Testis (tissue), 3 donors: ENCODE data around the gene LRRN4CL. TPM values are rescaled to one million over a fixed set of nuclear protein-coding genes. Genes with fewer than 3 reads are reported as not detected.

Experiments used
- DNase-seq: peaks from one replicate; pipeline ENCODE4 v3.0.0-alpha.2; 2019
- H3K27ac ChIP-seq, 2 donors: fragments of 200-600 bp; sonication (generic); one replicate each; pipeline ENCODE4 v1.5.1; 2019
- H3K27me3 ChIP-seq: fragments of 200-600 bp; sonication (generic); one replicate; pipeline ENCODE4 v1.5.1; 2019
- H3K36me3 ChIP-seq: fragments of 200-600 bp; sonication (generic); one replicate; pipeline ENCODE4 v1.5.1; 2017; ENCODE audit warnings: low read depth; ENCODE audit errors: missing control alignments
- H3K4me1 ChIP-seq: fragments of 200-600 bp; sonication (generic); one replicate; pipeline ENCODE4 v1.5.1; 2019
- H3K4me3 ChIP-seq, 2 donors: fragments of 200-600 bp; sonication (generic); one replicate each; pipeline ENCODE4 v1.5.1; 2017 to 2019
- H3K9me3 ChIP-seq: fragments of 200-600 bp; sonication (generic); one replicate; pipeline ENCODE4 v1.5.1; 2017
- CTCF ChIP-seq, 3 experiments: fragments of 450-650 bp in 2 of 3; fragments of 200-600 bp in 1 of 3; sonication (generic) in 1 of 3; IDR thresholded peaks; one replicate each; pipeline ENCODE4 v1.5.1; 2016 to 2019; ENCODE audit warnings: antibody characterized with exemption in 3 of 3, mild to moderate bottlenecking in 2 of 3, moderate library complexity in 1 of 3
- POLR2A ChIP-seq: fragments of 450-650 bp; IDR thresholded peaks from one replicate; pipeline ENCODE4 v1.6.1; 2017; ENCODE audit warnings: antibody characterized with exemption, mild to moderate bottlenecking, moderate library complexity
- WGBS, 2 donors: methylation state at CpG; one replicate each; pipeline ENCODE4 v1.1.5; 2018; 5-methylcytosine and 5-hydroxymethylcytosine counted together
- intact Hi-C: fragments of 100-400 bp; cut with DNase I; formaldehyde crosslinking; loops from one replicate; pipeline ENCODE4 v1.15.1; 2023; ENCODE audit warnings: low total_unique reads
- polyA plus RNA-seq: library from polyadenylated mRNA; stranded (reverse); fragments of 350-450 nt; fragmentation: Illumina TruSeq; extraction: RNeasy Lipid Tissue Mini Kit (QIAGEN cat#74804); gene quantifications from one replicate; pipeline ENCODE4 v1.2.3, GENCODE V29; 2014; ENCODE audit warnings: low read depth, low replicate concordance; ENCODE audit not compliant: insufficient read depth
- total RNA-seq, 2 donors: library from RNA; depleted of rRNA; stranded (reverse); fragments of >200 nt; gene quantifications; one replicate each; pipeline ENCODE4 v1.2.3, GENCODE V29; 2016

The LRRN4CL gene
- total and polyA plus RNA-seq, 3 donors from 2014 or later, result 4.7 to 5.6 (median 5.0) TPM

- Histone ChIP-seq H3K9me3 (no peaks in the 10 kb centered on the region), H3K4me3 (peak overlapping the region; percentile 59 to 64), H3K27me3 (no peaks in the 10 kb centered on the region), H3K36me3 (no peaks in the 10 kb centered on the region), H3K27ac (peak overlapping the region; percentile 80 to 99), H3K4me1 (peaks cover 44% of the 10 kb centered on the region)
- 34 to 37% methylated on average over 7 of the region's 7 CpGs for WGBS, 2 donors
- intact Hi-C loops, result no loop called here
- TF ChIP-seq CTCF (IDR thresholded peaks at IDR 0.05) (no peak), POLR2A (no peak)
- peak; percentile 51 for DNase-seq
These were observed 20.6 kb upstream of the LRRN4CL start for GRCh38 chr11:62710001-62710345.

GRCh38 chr11:62709247-62710000, 20.1 kb upstream of the LRRN4CL start:
- Histone ChIP-seq H3K27me3 (no peaks in the 10 kb centered on the region), H3K4me3 (peak overlapping the region; percentile 59 to 64), H3K9me3 (no peaks in the 10 kb centered on the region), H3K4me1 (peaks cover 44% of the 10 kb centered on the region), H3K36me3 (no peaks in the 10 kb centered on the region), H3K27ac (peak overlapping the region; percentile 80 to 99)
- TF ChIP-seq POLR2A (no peak), CTCF (IDR thresholded peaks at IDR 0.05) (no peak)
- intact Hi-C loops, result no loop called here
- WGBS, 2 donors, result 1 to 3% methylated on average over 31 to 47 of the region's 47 CpGs
- peak; percentile 99 for DNase-seq

- no peak for DNase-seq
These were observed 19.5 kb upstream of the LRRN4CL start for GRCh38 chr11:62708793-62709192.

GRCh38 chr11:62708392-62708791, 19.1 kb upstream of the LRRN4CL start:
- TF ChIP-seq CTCF (IDR thresholded peaks at IDR 0.05) (no peak), POLR2A (no peak)
- Histone ChIP-seq H3K4me1 (peaks cover 44% of the 10 kb centered on the region), H3K9me3 (no peaks in the 10 kb centered on the region), H3K27me3 (no peaks in the 10 kb centered on the region), H3K27ac (peak overlapping the region; percentile 80 to 99), H3K4me3 (no peak overlapping the region), H3K36me3 (no peaks in the 10 kb centered on the region)
- 35 to 44% methylated on average over 5 of the region's 5 CpGs for WGBS, 2 donors
- intact Hi-C loops, result no loop called here
- DNase-seq, result no peak

More at GRCh38 chr11:62708793-62709192, 19.5 kb upstream of the LRRN4CL start:
- Histone ChIP-seq H3K9me3 (no peaks in the 10 kb centered on the region), H3K36me3 (no peaks in the 10 kb centered on the region), H3K27me3 (no peaks in the 10 kb centered on the region), H3K4me1 (peaks cover 44% of the 10 kb centered on the region), H3K27ac (peak overlapping the region; percentile 80 to 99), H3K4me3 (peak overlapping the region; percentile 59 to 64)
- TF ChIP-seq POLR2A (no peak), CTCF (IDR thresholded peaks at IDR 0.05) (no peak)
- intact Hi-C loops, result no loop called here
- WGBS, 2 donors, result 3 to 5% methylated on average over 7 of the region's 7 CpGs
